Progenitor cell of endocrine pancreas (in vitro differentiated cells): ENCODE data around the gene MMEL1. TPM values are rescaled to one million over a fixed set of nuclear protein-coding genes. Genes with fewer than 3 reads are reported as not detected.
A peak's percentile ranks its signal among the peaks of the same experiment; 100 is the strongest.
"Not testable (repeated sequence)": the region's sequence is repeated elsewhere in the genome, so short reads cannot be mapped to it uniquely, and the experiment has no call there.

Experiments
- DNase-seq: peaks from one replicate; pipeline ENCODE4 v3.0.0; 2021; ENCODE audit warnings: low spot score; ENCODE audit not compliant: unreplicated experiment
- H3K27ac Mint-ChIP-seq: 2 replicates; pipeline ENCODE4 v1.8.0; 2021; ENCODE audit warnings: mild to moderate bottlenecking, moderate library complexity, mixed read lengths
- H3K27me3 Mint-ChIP-seq: 2 replicates; pipeline ENCODE4 v1.8.0; 2021; ENCODE audit warnings: mixed read lengths
- H3K36me3 Mint-ChIP-seq: 2 replicates; pipeline ENCODE4 v1.8.0; 2022; ENCODE audit warnings: mixed read lengths; ENCODE audit not compliant: insufficient read depth
- H3K4me1 Mint-ChIP-seq: 2 replicates; pipeline ENCODE4 v1.8.0; 2021; ENCODE audit warnings: low read depth, mixed read lengths
- H3K4me3 Mint-ChIP-seq: 2 replicates; pipeline ENCODE4 v1.8.0; 2021; ENCODE audit warnings: low read depth, mild to moderate bottlenecking, moderate library complexity, mixed read lengths
- H3K9me3 Mint-ChIP-seq: 2 replicates; pipeline ENCODE4 v1.8.0; 2021; ENCODE audit warnings: low read depth, mixed read lengths
- total RNA-seq: library from RNA; stranded (reverse); gene quantifications from 2 replicates; pipeline ENCODE4 v1.2.1, GENCODE V29; 2021
- TF ChIP-seq, protein P1 (sequence below): fragments of 200-600 bp; sonication (generic); IDR thresholded peaks from one replicate; pipeline ENCODE4 v1.5.0; 2021; ENCODE audit warnings: antibody characterized with exemption, mild to moderate bottlenecking; ENCODE audit not compliant: unreplicated experiment

MMEL1 gene
- total RNA-seq, 1 donor from 2014 or later, result 0.93 TPM

DNA sequence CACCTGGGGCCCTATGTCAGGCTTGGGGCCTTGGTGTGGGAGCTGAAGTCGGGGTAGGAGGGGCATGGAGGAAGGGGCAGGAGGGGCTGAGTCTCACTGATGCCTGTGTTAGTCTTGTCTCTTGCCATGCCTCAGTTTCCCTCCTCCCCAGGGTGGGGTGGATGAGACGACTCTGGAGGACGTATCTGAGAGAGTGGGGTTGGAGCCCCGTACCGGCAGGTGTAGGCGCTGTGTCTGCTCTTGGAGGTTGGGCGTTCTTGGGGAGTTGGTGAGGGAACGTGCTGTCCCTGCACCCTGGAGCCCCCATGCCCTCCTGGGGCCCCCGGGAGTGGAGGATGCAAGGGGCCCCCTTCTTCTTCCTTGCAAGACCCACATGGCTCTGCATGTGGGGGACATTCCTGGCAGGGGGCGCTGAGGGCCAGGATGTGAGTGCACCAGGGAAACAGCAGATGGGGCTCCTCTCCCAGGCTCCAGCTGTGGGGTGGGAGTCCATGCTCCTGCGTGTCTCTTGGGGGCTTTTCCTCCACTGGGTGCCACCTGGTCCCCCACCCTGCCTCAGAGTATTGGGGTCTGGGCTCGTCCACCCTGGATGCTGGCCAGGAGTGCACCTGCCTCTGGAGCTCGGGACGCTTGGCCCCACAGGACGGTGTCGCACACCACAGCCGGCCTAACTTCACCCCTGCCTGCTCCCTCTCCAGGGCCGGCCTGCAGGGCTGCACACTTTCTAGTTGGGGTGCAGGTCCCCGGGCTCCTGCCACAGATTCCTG, 78.0 kb downstream of the MMEL1 start:
- no peak overlapping the region for H3K27ac Mint-ChIP-seq
- H3K4me1 Mint-ChIP-seq, result peaks cover 4% of the 10 kb centered on the region
- no peaks in the 10 kb centered on the region for H3K36me3 Mint-ChIP-seq
- H3K4me3 Mint-ChIP-seq, result no peak overlapping the region
- TF ChIP-seq, protein P1, sequence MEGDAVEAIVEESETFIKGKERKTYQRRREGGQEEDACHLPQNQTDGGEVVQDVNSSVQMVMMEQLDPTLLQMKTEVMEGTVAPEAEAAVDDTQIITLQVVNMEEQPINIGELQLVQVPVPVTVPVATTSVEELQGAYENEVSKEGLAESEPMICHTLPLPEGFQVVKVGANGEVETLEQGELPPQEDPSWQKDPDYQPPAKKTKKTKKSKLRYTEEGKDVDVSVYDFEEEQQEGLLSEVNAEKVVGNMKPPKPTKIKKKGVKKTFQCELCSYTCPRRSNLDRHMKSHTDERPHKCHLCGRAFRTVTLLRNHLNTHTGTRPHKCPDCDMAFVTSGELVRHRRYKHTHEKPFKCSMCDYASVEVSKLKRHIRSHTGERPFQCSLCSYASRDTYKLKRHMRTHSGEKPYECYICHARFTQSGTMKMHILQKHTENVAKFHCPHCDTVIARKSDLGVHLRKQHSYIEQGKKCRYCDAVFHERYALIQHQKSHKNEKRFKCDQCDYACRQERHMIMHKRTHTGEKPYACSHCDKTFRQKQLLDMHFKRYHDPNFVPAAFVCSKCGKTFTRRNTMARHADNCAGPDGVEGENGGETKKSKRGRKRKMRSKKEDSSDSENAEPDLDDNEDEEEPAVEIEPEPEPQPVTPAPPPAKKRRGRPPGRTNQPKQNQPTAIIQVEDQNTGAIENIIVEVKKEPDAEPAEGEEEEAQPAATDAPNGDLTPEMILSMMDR, result peak; percentile 37
- peaks cover 3% of the 10 kb centered on the region for H3K27me3 Mint-ChIP-seq
- no peaks in the 10 kb centered on the region for H3K9me3 Mint-ChIP-seq
- no peak for DNase-seq

DNA sequence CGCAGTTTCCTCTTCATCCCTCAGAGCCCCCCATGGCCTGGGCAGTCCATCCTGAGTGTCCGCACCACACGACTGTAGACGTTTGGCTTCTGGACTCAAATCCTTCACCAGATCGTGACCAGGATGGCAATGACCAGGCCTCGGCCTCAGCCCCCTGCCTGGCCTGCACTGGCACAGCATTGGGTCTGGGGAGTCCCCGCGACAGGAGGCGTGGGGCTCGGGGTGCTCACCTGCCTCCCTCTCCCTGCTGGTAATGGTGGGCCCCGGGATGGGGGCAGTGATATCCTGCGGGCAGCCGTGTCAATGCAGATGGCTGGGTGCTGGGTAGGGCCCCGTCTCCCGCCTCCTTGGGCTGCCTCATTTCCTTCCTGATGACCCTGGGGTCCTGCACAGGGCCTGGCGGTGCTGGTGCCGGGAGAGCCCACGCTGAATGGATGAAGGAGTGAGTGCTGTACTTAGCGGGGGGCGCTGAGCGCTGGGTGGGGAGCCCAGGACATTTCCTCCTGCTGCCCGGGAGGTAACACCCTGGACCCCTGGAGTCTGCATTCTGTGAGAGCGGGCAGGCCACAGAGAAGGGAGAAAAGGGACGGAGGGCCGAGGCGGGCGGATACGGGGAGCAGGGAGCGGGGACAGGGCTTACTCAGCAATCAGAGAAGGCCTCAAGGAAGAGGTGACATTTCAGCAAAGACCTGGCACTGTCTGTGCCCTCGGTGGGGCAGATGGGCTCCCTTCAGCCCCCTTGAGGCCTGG, 78.8 kb downstream of the MMEL1 start:
- DNase-seq, result no peak
- Mint-ChIP-seq H3K9me3 (no peaks in the 10 kb centered on the region), H3K4me1 (peaks cover 4% of the 10 kb centered on the region), H3K27ac (no peak overlapping the region), H3K36me3 (no peaks in the 10 kb centered on the region), H3K27me3 (peaks cover 3% of the 10 kb centered on the region), H3K4me3 (no peak overlapping the region)
- TF ChIP-seq, protein P1, result no peak

DNA sequence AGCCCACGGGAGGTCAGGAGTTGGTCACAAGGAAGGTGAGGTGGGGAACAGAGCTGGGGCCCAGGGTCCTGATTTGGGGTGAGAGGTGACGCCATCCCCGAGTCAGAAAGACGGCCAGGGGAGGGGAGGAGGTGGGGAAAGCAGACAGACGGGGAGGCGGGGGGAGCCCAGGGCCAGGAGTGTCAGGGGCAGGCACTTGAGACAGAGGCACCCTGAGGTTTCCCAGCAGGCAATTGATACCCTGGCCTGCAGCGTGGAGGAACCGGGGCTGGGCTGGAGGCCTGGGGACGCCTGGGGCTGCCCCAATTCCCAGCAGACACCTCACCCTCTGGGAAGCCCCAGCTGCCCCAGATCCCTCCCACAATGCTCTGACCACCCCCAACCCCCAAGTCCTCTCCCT, 79.7 kb downstream of the MMEL1 start:
- not testable (repeated sequence) for DNase-seq, H3K27ac Mint-ChIP-seq, H3K4me1 Mint-ChIP-seq, H3K4me3 Mint-ChIP-seq, H3K27me3 Mint-ChIP-seq, H3K9me3 Mint-ChIP-seq, H3K36me3 Mint-ChIP-seq

DNA sequence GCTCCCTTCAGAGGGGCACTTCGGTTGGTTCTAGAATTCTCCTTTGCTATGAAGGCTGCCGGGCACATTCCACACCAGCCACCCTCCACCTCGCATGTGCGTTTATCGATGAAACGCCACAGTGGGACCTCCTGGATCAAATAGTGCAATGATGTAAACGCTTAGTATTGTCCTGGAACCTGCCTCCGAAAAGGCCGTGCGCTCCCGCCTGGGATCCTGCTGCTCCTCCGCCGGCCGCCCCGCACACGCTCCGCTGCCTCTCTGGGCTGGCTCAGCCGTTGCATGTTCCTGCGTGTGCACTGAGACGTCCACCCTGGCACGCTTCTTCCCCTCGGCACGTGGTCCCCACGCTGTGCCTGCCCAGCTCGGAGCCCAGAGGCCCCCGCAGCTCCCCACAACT, 80.6 kb downstream of the MMEL1 start:
- Mint-ChIP-seq H3K36me3 (no peaks in the 10 kb centered on the region), H3K27me3 (peaks cover 3% of the 10 kb centered on the region), H3K9me3 (no peaks in the 10 kb centered on the region), H3K27ac (no peak overlapping the region), H3K4me1 (peaks cover 6% of the 10 kb centered on the region), H3K4me3 (no peak overlapping the region)
- TF ChIP-seq, protein P1, result no peak
- DNase-seq, result no peak

DNA sequence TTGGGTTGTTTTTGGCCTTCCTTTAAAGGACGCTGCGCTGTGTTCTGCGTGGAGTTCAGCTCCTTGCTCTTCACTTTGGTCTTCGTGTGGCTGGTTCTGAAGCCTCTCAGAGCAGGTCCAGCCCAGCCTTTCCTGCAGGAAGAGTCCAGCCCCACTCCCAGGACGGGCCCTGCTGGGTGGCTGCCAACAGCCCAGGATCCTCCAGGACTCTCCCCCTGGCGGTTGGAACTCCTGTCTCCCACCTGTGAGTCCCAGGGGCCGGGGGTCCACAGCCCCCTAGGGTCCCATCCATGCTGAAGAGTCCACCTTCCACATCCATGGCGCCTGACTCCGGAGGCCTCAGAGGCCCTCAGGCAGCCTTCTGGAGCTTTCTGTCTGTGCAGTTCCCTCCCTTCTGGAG, 81.3 kb downstream of the MMEL1 start:
- H3K36me3 Mint-ChIP-seq, H3K9me3 Mint-ChIP-seq, H3K4me1 Mint-ChIP-seq, H3K27ac Mint-ChIP-seq, H3K4me3 Mint-ChIP-seq, DNase-seq, H3K27me3 Mint-ChIP-seq: not testable (repeated sequence)

DNA sequence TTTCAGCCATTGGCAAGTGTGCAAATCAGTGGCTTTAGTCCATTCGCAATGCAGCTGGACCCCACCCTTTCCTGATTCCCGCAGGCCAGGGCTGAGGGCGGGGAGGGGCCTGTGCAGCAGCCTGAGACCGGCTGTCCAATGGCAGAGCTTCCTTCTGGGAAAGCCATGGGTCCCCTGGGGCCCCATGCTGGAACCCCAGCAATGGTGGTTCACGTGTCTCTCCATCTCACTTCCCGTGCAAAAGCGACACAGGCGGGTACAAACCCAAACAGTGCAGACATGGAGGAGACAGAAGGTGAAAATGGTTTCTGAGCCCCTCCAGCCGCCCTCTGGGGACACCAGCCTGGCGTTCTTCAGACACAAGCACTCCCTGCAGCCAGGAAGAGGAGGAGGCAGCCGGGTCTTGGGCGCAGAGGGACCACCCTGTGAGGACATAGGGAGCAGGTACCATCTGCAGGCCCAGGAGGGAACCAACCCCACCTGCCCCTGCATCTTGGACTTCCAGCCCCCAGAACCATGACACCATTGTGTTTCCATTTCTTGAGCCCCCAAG, 82.4 kb downstream of the MMEL1 start:
- H3K27me3 Mint-ChIP-seq, H3K27ac Mint-ChIP-seq, DNase-seq, H3K4me3 Mint-ChIP-seq, H3K36me3 Mint-ChIP-seq, H3K9me3 Mint-ChIP-seq, H3K4me1 Mint-ChIP-seq: not testable (repeated sequence)

DNA sequence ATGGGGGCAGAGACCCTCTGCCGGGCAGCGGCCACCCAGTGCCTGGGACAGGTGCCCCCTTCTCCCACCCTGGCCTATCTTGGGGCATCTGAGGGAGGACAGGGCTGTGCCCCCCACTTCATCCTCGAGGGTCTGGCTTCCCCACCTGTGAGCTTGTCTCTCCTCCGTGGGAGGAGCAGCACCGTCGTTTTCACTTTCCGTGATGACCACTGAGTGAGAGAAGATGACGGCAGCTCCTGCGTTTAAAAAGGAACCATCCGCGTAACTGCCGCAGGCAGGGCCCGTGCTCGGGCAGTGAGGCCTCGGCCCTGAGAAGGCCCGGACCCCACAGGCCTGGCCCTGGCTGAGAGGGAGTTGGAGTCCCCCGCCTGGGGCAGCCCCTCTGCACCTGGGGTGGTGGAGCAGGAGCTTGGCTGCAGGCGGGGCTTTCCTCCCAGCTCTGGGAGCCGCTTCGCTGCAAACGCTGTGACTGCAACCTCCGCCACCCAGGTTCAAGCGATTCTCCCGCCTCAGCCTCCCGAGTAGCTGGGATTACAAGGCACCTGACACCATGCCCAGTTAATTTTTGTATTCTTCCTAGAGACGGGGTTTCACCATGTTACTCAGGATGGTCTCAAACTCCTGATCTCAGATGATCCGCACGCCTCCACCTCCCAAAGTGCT, 83.3 kb downstream of the MMEL1 start:
- not testable (repeated sequence) for H3K9me3 Mint-ChIP-seq, H3K27ac Mint-ChIP-seq, DNase-seq, H3K36me3 Mint-ChIP-seq, H3K4me1 Mint-ChIP-seq, H3K4me3 Mint-ChIP-seq, H3K27me3 Mint-ChIP-seq
